ENCODE results near the gene NHERF1.
A peak's percentile ranks its signal among the peaks of the same experiment; 100 is the strongest.

DNA sequence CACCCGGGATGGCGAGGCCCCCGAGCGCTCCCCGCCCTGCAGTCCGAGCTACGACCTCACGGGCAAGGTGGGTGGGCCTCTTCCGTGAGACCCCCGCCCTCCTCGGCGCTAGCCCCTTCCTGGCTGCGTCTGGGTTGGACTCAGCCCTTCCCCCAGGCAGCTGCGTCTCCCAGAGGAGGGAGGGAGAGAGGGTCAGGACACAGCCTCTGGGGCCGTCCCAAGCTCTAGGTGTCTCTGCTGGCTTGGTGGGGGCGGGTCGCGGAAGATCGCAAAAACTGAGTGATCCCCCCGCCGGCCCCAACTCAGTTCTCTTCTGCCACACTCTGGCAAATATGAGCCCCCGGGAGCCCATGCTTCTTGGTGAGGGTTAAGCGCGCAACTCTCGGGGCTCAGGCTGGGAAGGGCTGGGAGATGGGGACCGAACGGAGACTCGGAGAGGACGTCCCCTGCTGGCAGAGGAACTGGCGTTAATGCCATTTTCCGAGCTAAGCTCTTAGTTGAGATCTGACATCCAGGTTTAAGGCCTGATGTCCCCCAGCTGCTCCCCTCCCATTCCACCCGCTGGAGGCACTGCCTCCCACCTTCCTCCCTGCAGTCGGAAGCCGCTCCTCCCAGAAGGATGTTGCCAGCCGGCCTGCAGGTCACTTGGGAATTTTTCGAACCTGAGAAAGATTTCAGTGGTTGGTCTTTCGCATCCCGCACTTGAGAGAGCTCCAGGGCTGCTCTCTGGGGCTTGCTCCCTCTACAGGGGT, 11.0 kb upstream of the NHERF1 start:
- TF ChIP-seq, protein P1, sequence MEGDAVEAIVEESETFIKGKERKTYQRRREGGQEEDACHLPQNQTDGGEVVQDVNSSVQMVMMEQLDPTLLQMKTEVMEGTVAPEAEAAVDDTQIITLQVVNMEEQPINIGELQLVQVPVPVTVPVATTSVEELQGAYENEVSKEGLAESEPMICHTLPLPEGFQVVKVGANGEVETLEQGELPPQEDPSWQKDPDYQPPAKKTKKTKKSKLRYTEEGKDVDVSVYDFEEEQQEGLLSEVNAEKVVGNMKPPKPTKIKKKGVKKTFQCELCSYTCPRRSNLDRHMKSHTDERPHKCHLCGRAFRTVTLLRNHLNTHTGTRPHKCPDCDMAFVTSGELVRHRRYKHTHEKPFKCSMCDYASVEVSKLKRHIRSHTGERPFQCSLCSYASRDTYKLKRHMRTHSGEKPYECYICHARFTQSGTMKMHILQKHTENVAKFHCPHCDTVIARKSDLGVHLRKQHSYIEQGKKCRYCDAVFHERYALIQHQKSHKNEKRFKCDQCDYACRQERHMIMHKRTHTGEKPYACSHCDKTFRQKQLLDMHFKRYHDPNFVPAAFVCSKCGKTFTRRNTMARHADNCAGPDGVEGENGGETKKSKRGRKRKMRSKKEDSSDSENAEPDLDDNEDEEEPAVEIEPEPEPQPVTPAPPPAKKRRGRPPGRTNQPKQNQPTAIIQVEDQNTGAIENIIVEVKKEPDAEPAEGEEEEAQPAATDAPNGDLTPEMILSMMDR (IDR thresholded peaks at IDR 0.05; ENCODE audit: insufficient read depth, low read depth, low read length) = peak; percentile 25
- TF ChIP-seq EZH2 (IDR thresholded peaks at IDR 0.05; ENCODE audit: insufficient read depth, low read length) = peak; percentile 53

All from astrocyte (in vitro differentiated cells and primary cell).